CD4-positive, alpha-beta T cell treated with Interleukin-15 for 1 hour (primary cell): ENCODE measurements around the gene POTEJ.
"Not testable (repeated sequence)": the region's sequence is repeated elsewhere in the genome, so short reads cannot be mapped to it uniquely, and the experiment has no call there.

Experiments
- DNase-seq: peaks from one replicate; pipeline ENCODE4 v3.0.0-alpha.2; 2020

The POTEJ gene

DNA sequence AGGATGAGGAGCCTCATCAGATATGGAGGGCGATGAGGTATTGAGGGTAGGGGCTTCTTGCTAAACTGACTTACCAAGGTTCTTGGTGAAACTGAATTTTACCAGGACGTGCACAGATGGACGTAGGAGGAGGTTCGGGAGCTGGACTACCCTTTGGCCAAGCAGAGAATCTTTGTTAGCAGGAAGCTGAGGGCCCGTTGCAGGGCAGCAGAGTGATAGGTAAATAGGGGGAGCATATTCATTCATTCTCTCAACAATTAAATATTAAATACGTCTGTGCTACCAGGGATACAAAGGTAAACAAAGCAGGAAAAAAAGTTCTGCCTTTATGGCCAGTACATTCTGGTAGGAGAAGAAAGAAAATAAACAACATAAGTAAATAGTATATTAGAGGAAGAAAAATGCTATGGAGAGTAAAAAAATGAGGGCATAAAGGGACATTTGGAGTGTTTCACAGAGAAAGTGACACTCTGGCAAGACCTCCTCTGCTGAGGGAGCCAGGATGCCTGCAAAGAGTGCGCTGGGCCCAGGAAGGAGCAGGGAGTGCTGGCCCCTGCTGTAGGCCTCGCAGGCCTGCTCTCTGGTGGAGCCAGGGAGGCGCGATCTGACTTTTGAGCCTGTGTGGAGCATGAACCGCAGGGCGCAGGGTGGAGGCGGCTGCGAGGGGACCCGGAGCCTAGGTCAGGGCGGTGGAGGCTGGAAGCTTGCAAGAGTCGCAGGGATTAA, 2.8 kb upstream of the POTEJ start:
- not testable (repeated sequence) for DNase-seq

DNA sequence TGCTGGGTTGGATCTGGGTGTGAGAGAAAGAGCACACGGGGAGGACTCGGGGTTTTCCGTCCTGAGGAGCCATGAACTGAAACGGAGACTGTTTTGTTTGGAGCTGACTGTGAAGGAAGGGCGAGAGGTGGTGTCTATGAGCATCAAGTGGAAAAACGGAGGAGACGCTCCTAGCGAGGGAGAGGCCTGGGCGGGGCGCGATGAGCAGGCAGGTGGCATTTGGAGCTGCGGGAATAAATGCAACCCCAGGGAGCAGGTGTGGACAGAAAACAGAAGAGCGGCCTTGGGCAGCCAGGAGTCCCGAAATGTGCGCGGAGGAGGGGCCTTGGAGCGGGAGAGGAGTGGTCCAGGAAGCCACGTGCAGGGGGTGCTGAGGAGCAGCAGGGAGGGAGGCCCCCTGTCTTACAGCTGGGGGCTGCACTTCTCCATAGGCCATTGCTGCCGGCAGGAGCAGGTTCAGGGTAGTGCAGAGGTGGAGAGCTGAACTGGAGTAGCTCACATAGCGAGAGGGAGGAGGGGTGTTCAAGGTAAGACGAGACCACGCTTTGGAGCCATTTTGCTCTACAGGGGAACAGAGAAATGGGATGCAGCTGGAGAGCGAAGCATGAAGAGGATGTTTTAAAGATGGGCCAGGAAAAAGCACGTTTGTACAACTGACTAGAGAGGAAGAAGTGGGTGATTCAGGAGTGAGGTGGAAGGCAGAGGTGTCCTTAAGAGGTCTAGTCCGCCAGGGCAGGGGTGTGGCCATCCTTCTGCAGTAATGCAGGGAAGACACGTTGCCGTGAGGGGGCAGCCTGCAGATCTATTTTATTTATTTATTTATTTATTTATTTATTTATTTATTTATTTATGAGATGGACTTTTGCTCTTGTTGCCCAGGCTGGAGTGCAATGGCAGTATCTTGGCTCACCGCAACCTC, 2.0 kb upstream of the POTEJ start:
- DNase-seq, result not testable (repeated sequence)

DNA sequence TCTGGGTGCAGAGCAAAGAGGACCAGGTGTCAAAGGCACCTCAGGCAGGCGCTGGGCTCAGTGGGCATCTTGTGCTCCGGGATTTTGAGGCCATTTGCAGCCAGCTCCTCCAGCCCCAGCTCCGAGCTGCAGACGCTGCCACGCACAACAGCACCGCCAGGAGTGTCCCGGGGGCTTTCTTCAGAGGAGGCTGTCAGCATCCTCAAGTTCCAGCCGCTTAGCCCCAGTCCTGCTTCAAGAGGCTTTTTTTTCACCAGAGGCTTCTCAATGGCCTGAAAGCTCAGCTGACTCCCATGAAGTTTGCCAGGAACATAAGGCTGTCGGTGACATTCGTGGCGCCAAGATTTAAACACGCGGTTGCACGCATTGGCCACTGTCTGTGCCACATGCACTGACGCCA, 754 bp upstream of the POTEJ start:
- not testable (repeated sequence) for DNase-seq

DNA sequence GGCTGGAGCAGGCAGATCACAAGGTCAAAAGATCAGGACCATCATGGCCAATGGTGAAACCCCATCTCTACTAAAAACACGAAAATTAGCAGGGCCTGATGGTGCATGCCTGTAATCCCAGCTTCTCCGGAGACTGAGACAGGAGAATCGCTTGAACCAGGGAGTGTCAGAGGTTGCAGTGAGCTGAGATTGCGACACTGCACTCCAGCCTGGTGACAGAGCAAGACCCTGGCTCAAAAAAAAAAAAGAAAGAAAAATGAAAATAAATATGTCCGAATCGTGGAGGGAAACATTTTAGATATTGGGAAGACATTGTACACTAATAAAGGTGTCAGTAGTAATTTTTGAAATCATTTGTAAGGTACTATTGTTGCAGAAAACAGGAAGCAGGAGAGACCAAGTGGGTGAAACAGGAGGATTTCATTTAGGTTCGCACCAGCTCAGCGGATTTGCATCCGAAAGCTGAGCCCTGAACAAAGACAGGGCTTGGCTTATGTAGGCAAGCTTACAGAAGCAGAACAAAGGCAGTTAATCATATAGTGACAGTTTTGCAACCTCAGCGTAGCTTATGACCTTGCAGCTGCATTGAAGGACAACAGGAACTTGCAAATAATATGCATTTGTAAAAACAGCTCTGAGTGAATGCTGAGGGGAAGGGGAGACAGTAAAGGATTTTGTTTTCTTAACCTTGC, 17.7 kb downstream of the POTEJ start:
- DNase-seq, result not testable (repeated sequence)

DNA sequence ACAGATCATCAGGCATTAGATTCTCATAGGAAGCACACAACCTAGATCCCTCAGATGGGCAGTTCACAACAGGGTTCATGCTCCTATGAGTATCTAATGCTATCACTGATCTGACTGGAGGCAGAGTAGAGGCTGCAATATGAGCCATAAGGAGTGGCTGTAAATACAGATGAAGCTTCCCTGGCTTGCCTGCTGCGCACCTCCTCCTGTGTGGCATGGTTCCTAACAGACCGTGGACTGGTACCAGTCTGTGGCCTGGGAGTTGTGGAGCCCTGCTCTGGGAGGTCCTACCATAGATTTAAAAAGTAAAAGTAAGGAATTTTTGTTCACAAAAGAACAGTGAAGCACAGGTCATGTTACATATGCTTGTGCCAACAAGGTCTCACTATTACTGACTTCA, 27.7 kb downstream of the POTEJ start:
- DNase-seq, result not testable (repeated sequence)

DNA sequence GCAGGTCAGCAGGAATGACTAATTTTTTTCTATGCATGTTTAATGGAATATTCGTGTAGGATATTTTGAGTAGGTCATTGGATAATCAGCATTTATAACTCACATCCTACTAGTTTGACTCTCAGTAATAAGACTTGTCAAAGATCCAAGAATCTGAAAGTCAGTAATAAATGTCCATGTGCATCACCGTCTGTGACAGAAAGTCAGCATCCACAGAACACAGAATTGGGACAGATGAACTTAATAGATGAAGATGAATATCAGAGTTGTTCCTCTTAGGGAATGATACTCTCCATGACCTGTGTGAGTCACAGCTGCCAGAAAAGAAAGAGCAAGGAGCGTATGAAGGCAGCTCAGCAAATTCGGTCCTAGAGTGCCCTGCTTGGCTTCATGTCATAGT, 30.4 kb downstream of the POTEJ start:
- DNase-seq, result not testable (repeated sequence)

DNA sequence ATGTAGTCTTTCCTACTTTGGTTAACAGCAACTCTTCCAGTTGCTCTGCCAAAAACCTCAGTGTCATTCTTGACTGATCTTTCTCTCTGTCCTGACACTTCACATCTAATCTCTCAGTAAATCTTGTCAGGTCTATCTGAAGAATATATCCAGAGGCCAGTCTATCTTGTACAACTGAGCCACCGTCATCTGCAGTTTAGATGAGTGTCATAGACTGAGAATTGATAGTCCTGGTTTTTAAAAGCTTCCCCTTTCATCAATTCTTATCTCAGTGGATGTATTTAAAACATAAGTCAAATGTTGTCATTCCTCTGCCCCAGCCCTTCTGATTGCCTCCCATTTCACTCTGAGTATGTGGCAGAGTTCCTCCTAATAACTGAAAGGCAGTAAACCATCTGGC, 38.0 kb downstream of the POTEJ start:
- DNase-seq, result not testable (repeated sequence)

DNA sequence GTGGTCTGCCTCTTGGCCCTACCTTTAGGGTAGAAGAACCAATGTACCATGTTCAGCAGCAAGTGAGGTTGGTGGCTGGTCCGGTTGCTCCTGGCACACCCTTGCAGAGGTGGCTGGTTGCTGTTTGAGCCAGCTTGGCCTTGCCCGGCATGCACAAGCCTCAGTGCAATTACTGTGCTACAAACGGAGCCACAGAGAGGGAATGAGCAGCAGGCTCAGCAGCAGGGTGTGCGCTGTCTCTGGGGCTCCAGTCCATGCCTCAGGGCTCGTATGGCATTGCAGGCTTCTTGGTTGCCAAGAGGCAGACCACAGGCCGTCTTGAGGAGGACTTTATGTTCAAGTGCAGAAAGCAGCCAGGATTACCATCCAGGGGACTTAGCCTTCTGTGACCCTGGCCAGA, 53.3 kb downstream of the POTEJ start:
- DNase-seq, result not testable (repeated sequence)

DNA sequence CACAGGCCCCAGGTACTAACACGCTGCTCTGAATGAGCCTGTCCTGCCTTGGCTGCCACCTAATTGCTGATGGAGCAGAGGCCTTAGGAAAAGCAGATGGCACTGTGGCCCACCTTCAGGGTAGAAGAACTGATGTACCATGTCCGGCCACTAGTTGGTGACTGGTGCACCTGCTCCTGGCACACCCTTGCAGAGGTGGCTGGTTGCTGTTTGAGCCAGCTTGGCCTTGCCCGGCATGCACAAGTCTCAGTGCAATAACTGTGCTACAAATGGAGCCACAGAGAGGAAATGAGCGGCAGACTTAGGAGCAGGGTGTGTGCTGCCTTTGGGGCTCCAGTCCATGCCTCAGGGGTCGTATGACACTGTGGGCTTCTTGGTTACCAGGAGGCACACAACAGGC, 54.4 kb downstream of the POTEJ start:
- DNase-seq, result not testable (repeated sequence)

DNA sequence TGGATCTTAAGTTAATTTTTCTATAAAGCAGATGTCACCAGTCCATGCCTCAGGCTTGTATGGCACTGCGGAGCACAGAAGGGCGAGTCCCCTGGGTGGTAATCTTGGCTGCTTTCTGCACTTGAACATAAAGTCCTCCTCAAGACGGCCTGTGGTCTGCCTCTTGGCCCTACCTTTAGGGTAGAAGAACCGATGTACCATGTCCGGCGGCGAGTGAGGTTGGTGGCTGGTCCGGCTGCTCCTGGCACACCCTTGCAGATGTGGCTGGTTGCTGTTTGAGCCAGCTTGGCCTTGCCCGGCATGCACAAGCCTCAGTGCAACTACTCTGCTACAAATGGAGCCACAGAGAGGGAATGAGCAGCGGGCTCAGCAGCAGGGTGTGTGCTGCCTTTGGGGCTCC, 56.3 kb downstream of the POTEJ start:
- DNase-seq, result not testable (repeated sequence)

DNA sequence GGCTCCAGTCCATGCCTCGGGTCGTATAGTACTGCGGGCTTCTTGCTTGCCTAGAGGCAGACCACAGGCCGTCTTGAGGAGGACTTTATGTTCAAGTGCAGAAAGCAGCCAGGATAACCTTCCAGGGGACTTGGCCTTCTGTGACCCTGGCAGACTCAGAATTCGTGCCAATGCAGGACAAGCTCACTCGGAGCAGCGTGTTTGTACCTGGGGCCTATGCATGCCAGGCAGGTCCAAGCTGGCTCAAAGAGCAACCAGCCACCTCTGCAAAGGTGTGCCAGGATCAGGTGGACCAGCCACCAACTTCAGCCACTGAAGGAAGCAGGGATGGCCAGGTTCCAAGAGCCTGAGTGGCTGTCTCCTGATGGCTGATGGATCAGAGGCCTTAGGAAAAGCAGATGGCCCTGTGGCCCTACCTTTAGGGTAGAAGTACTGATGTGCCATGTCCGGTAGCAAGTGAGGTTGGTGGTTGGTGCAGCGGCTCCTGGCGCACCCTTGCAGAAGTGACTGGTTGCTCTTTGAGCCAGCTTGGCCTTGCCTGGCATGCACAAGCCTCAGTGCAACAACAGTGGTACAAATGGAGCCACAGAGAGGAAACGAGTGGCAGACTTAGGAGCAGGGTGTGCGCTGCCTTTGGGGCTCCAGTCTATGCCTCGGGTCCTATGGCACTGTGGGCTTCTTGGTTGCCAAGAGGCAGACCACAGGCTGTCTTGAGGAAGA, 58.9 kb downstream of the POTEJ start:
- DNase-seq, result not testable (repeated sequence)

DNA sequence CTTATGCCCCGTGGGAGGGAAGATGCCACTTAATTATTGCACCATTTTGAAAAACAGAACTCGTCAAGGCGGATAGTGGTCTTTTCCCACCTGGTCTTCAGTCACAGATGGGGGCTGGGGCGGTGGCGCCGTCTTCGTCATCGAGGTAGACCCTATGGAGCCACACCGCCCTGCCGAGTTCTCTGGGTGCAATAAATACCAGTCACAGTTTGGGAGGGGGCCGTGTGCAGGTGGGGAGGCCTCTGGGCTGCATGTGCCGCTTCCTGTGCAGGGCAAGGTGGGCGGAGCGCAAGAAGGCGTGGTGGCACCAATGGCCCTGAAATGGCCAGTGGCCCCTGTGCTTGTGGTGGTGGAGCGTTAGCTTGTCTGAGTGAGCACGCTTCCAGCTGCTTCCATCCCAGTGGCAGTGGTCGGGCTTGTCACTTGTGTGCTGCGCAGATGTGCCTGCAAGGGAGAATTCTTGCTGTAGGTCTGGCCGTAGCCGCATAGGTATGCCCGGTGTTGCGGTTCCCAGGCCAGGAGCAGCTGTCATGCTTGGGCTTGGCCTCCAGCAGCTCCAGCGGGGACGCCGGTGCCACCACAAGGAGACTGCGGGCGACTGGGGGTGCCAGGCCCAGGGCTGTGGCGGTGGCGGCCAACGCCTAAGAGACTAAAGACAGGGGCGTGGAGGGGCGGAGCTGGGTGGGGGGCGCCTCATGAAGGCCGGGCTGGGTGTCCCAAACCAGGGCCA, 81.0 kb downstream of the POTEJ start:
- not testable (repeated sequence) for DNase-seq

DNA sequence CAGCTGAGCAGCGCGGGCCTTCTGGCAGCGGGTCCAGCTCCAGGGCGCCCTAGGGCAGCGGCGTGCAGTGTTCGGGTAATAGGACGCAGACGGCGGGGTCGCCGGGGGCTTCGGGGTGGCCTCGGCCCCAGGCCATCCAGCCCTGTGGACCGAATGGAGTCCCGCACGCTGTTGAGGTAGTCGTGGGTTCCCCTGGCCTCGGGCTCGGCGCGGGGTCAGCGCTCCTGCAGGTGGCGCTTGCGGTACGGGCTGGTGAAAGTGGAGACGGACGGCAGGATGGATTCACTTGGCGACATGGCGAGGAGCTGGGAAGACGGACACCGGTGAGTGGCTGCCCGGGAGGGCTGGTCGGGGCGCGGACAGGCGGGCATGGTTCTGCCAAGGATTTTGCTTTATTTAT, 82.2 kb downstream of the POTEJ start:
- DNase-seq, result not testable (repeated sequence)

DNA sequence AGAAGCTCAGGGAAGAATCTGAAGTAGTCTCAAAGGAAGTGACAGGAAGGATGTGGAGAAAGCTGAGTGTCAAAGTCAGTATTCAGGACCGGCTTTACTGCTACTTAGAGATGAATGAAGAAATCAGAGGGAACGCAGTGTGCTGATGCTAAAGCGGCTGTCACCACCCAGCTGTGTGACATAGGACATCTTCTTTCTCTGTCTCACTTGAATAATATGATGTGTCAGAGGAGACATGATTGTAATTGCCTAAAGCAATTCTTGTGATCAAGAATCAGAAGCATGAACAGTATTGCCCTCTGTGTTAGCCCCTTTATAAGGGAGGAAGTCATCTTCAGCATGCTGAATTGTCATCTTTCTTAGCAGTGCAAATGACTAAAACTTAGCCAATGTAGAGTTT, 92.0 kb downstream of the POTEJ start:
- DNase-seq, result not testable (repeated sequence)
